ENCODE measurements around the gene INTS3.

DNA sequence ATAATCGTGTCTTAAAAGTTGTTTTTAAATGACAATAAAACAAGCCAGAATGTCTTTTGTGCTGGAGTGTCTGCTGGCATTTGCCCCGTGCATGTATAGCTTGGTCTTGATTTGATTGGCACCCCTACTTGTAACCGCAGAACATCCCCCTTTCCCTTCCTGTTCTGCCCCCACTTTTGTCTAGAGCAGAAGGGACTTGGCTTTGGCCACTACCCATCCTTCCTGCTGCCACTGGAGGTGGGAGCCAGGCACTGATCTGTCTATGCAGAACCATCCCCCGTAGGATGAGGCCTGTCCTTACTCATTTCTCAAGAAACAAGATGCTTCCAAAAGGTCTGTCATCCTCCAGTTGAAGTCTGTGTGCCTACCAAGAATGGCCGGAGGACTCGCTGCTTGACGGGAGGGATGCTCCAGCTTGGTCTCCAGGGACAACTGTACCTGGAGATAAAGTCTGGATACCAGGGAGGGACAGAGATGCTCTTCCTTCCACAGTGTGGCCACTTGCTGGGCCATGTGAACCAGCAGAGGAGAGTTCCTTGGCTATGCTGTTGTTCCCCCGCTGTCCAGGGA is 46.3 kb downstream of the INTS3 start:
- TF ChIP-seq, protein P1, sequence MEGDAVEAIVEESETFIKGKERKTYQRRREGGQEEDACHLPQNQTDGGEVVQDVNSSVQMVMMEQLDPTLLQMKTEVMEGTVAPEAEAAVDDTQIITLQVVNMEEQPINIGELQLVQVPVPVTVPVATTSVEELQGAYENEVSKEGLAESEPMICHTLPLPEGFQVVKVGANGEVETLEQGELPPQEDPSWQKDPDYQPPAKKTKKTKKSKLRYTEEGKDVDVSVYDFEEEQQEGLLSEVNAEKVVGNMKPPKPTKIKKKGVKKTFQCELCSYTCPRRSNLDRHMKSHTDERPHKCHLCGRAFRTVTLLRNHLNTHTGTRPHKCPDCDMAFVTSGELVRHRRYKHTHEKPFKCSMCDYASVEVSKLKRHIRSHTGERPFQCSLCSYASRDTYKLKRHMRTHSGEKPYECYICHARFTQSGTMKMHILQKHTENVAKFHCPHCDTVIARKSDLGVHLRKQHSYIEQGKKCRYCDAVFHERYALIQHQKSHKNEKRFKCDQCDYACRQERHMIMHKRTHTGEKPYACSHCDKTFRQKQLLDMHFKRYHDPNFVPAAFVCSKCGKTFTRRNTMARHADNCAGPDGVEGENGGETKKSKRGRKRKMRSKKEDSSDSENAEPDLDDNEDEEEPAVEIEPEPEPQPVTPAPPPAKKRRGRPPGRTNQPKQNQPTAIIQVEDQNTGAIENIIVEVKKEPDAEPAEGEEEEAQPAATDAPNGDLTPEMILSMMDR (IDR thresholded peaks at IDR 0.05): no peak
- TF ChIP-seq EZH2 (IDR thresholded peaks at IDR 0.05): no peak

All from neural progenitor cell (in vitro differentiated cells).